Measurements from ENCODE around the gene FAT4.

DNA sequence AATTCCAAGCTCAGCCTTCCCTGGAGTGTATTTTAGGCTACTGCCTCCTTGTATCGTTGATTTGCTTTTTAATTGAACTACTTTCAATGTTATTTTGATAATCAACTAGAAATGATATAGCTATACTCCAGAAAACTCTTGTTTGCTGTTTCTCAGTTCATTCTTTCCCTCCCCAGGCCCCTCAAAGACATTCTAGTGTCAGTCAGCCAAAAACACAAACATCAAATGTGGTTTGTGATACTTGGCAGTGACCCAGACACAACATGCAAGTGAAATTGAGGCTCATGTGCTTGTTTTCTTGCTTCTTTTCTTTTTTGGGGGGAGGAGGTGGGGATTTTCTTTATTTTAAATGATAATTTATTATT lies 7.6 kb downstream of the FAT4 start:
- TF ChIP-seq, protein P1, sequence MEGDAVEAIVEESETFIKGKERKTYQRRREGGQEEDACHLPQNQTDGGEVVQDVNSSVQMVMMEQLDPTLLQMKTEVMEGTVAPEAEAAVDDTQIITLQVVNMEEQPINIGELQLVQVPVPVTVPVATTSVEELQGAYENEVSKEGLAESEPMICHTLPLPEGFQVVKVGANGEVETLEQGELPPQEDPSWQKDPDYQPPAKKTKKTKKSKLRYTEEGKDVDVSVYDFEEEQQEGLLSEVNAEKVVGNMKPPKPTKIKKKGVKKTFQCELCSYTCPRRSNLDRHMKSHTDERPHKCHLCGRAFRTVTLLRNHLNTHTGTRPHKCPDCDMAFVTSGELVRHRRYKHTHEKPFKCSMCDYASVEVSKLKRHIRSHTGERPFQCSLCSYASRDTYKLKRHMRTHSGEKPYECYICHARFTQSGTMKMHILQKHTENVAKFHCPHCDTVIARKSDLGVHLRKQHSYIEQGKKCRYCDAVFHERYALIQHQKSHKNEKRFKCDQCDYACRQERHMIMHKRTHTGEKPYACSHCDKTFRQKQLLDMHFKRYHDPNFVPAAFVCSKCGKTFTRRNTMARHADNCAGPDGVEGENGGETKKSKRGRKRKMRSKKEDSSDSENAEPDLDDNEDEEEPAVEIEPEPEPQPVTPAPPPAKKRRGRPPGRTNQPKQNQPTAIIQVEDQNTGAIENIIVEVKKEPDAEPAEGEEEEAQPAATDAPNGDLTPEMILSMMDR (IDR thresholded peaks at IDR 0.05), result no peak
- TF ChIP-seq POLR2A (IDR thresholded peaks at IDR 0.05), result no peak

All from lower leg skin (tissue), 3 donors.